SU-DHL-6 (cell line): ENCODE data around the gene PHACTR3.

Source experiments
- H2AFZ ChIP-seq: fragments of 200-600 bp; sonication (generic); 2 replicates; pipeline ENCODE4 v1.6.1; 2014; ENCODE audit warnings: low read depth, mild to moderate bottlenecking, moderate library complexity, mixed read lengths, antibody characterized with exemption, low read length; ENCODE audit not compliant: severe bottlenecking
- H3F3A ChIP-seq: fragments of 200-600 bp; shearing (Covaris generic); 2 replicates; pipeline ENCODE4 v1.6.0; 2016; ENCODE audit warnings: antibody characterized with exemption, mild to moderate bottlenecking; ENCODE audit not compliant: insufficient read depth
- H3K27ac ChIP-seq: fragments of 200-600 bp; sonication (generic); 2 replicates; pipeline ENCODE4 v1.5.1; 2016; ENCODE audit warnings: low read depth, mild to moderate bottlenecking, low read length, moderate library complexity, mixed read lengths
- H3K27me3 ChIP-seq: fragments of 200-600 bp; sonication (generic), shearing (Covaris generic); 2 replicates; pipeline ENCODE4 v1.6.0; 2014; ENCODE audit warnings: mild to moderate bottlenecking, low read length
- H3K36me3 ChIP-seq: fragments of 200-600 bp; sonication (generic); 2 replicates; pipeline ENCODE4 v1.6.1; 2014; ENCODE audit warnings: mild to moderate bottlenecking, low read length, mixed read lengths
- H3K4me2 ChIP-seq: fragments of 300-600, 200-600 bp; shearing (Covaris generic), sonication (generic); 2 replicates; pipeline ENCODE4 v1.6.0; 2014; ENCODE audit warnings: low read length, low read depth, mild to moderate bottlenecking; ENCODE audit not compliant: poor library complexity, severe bottlenecking
- H3K4me3 ChIP-seq: fragments of 200-600 bp; sonication (generic); 2 replicates; pipeline ENCODE4 v1.5.1; 2014; ENCODE audit warnings: antibody characterized with exemption, low read length, mild to moderate bottlenecking, mixed read lengths; ENCODE audit not compliant: insufficient read depth, poor library complexity, severe bottlenecking
- H3K79me2 ChIP-seq: fragments of 200-600 bp; sonication (generic); 2 replicates; pipeline ENCODE4 v1.6.1; 2014; ENCODE audit warnings: mild to moderate bottlenecking, low read length, moderate library complexity; ENCODE audit not compliant: insufficient read depth
- H3K9ac ChIP-seq: fragments of 200-600 bp; sonication (generic); 2 replicates; pipeline ENCODE4 v1.7.0; 2014; ENCODE audit warnings: mild to moderate bottlenecking, low read length
- H3K9me2 ChIP-seq: fragments of 200-600 bp; sonication (generic); replicated peaks from 2 replicates; pipeline ENCODE4 v1.6.1; 2014; ENCODE audit warnings: low read length; ENCODE audit not compliant: insufficient read depth
- H3K9me3 ChIP-seq: fragments of 200-600 bp; sonication (generic); 2 replicates; pipeline ENCODE4 v1.6.1; 2014; ENCODE audit warnings: low read length, mixed read lengths; ENCODE audit not compliant: insufficient read depth
- H4K20me1 ChIP-seq: fragments of 200-600 bp; sonication (generic); 2 replicates; pipeline ENCODE4 v1.6.1; 2014; ENCODE audit warnings: low read depth, mild to moderate bottlenecking, antibody characterized with exemption, low read length, moderate library complexity, mixed read lengths
- CTCF ChIP-seq: fragments of 200-600 bp; sonication (generic); IDR thresholded peaks from one replicate; pipeline ENCODE4 v1.5.1; 2017; ENCODE audit warnings: antibody characterized with exemption, mild to moderate bottlenecking, low read length, moderate library complexity; ENCODE audit not compliant: insufficient read depth, poor library complexity, severe bottlenecking
- EZH2phosphoT487 ChIP-seq: fragments of 200-600 bp; sonication (generic), shearing (Covaris generic); conservative IDR thresholded peaks from 2 replicates; pipeline ENCODE4 v1.6.1; 2018; ENCODE audit warnings: mild to moderate bottlenecking, antibody characterized with exemption, low read length, moderate library complexity, mixed read lengths

PHACTR3 gene

GRCh38 chr20:59634435-59635005, 30.2 kb downstream of the PHACTR3 start:
- no peaks in the 10 kb centered on the region for H3F3A ChIP-seq
- H3K9me2 ChIP-seq = no peaks in the 10 kb centered on the region
- no peaks in the 10 kb centered on the region for H3K79me2 ChIP-seq
- no peak overlapping the region for H3K4me3 ChIP-seq
- no peaks in the 10 kb centered on the region for H3K27me3 ChIP-seq
- H4K20me1 ChIP-seq = no peaks in the 10 kb centered on the region
- no peak for TF ChIP-seq EZH2phosphoT487
- TF ChIP-seq CTCF = no peak
- H3K9me3 ChIP-seq = no peaks in the 10 kb centered on the region
- no peak overlapping the region for H3K4me2 ChIP-seq
- no peak overlapping the region for H2AFZ ChIP-seq
- H3K9ac ChIP-seq = no peak overlapping the region
- H3K27ac ChIP-seq = no peak overlapping the region
- no peaks in the 10 kb centered on the region for H3K36me3 ChIP-seq

GRCh38 chr20:59636766-59637370, 32.5 kb downstream of the PHACTR3 start:
- H3K36me3 ChIP-seq = no peaks in the 10 kb centered on the region
- H4K20me1 ChIP-seq = no peaks in the 10 kb centered on the region
- no peak overlapping the region for H3K9ac ChIP-seq
- H2AFZ ChIP-seq = no peak overlapping the region
- H3K4me3 ChIP-seq = no peak overlapping the region
- no peaks in the 10 kb centered on the region for H3F3A ChIP-seq
- TF ChIP-seq EZH2phosphoT487 (no peak), CTCF (no peak)
- H3K79me2 ChIP-seq = no peaks in the 10 kb centered on the region
- no peak overlapping the region for H3K27ac ChIP-seq
- no peak overlapping the region for H3K4me2 ChIP-seq
- H3K9me3 ChIP-seq = no peaks in the 10 kb centered on the region
- no peaks in the 10 kb centered on the region for H3K9me2 ChIP-seq
- no peaks in the 10 kb centered on the region for H3K27me3 ChIP-seq

GRCh38 chr20:59640267-59640666, 35.9 kb downstream of the PHACTR3 start:
- no peak overlapping the region for H2AFZ ChIP-seq
- H4K20me1 ChIP-seq = no peaks in the 10 kb centered on the region
- no peak overlapping the region for H3K27ac ChIP-seq
- H3K4me3 ChIP-seq = no peak overlapping the region
- H3F3A ChIP-seq = no peaks in the 10 kb centered on the region
- H3K79me2 ChIP-seq = no peaks in the 10 kb centered on the region
- TF ChIP-seq CTCF = no peak
- TF ChIP-seq EZH2phosphoT487 = no peak
- no peaks in the 10 kb centered on the region for H3K9me2 ChIP-seq
- no peak overlapping the region for H3K4me2 ChIP-seq
- H3K9ac ChIP-seq = no peak overlapping the region
- no peaks in the 10 kb centered on the region for H3K9me3 ChIP-seq
- H3K27me3 ChIP-seq = no peaks in the 10 kb centered on the region
- no peaks in the 10 kb centered on the region for H3K36me3 ChIP-seq
